Tracheal epithelial cell (primary cell): Measurements from ENCODE around the gene CYP2A7. TPM values are rescaled to one million over a fixed set of nuclear protein-coding genes. Genes with fewer than 3 reads are reported as not detected.

Experiments used
- total RNA-seq: library from RNA; depleted of rRNA; stranded (reverse); fragments of >200 nt; gene quantifications from 2 replicates; pipeline ENCODE4 v1.2.1, GENCODE V29; 2014

CYP2A7 gene, protein sequence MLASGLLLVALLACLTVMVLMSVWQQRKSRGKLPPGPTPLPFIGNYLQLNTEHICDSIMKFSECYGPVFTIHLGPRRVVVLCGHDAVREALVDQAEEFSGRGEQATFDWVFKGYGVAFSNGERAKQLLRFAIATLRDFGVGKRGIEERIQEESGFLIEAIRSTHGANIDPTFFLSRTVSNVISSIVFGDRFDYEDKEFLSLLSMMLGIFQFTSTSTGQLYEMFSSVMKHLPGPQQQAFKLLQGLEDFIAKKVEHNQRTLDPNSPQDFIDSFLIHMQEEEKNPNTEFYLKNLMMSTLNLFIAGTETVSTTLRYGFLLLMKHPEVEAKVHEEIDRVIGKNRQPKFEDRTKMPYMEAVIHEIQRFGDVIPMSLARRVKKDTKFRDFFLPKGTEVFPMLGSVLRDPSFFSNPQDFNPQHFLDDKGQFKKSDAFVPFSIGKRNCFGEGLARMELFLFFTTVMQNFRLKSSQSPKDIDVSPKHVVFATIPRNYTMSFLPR
- not detected in 2 replicates for total RNA-seq

GRCh38 chr19:40882062-40882461, at the start of gene CYP2A7:
Gene CYP2A7, minus strand, starts transcription at chr19:40882231. Its CDS starts 21 bp downstream, at chr19:40882210.

DNA sequence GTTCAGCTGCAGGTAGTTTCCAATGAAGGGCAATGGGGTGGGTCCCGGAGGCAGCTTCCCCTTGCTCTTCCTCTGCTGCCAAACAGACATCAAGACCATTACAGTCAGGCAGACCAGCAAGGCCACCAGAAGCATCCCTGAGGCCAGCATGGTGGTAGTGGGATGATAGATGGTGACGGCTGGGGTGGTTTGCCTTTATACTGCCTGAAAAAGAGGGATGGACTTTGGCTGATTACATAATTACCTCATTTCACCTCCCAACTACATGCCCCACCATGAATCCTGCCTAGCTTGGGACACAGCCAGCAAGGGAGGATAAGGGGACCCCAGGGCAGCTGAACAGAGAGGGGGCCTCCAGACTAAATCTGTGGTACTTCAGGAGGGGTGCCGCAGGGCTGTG, 31.8 kb downstream of the CYP2A7 start, which contains the start of gene CYP2A6:
Gene CYP2A6, minus strand, starts transcription at position 171 of the 400 bp plus-strand sequence. Its CDS starts 21 bp downstream, at position 150.

Other genes starting within 250 kb of the CYP2A7 start
- 13.9 and 16.9 TPM in 2 replicates for gene NUMBL, start 191.6 kb downstream of the CYP2A7 start, total RNA-seq
- gene COQ8B, start 165.3 kb downstream of the CYP2A7 start, total RNA-seq, result 21.4 and 26.9 TPM in 2 replicates
- 35.0 and 46.0 TPM in 2 replicates for gene ITPKC, start 165.1 kb downstream of the CYP2A7 start, total RNA-seq
- gene ACTMAP, start 131.8 kb downstream of the CYP2A7 start, total RNA-seq, result 0.24 and 0.43 TPM in 2 replicates
- gene SNRPA, start 131.0 kb downstream of the CYP2A7 start, total RNA-seq, result 15.9 and 18.3 TPM in 2 replicates
- gene MIA, start 106.7 kb downstream of the CYP2A7 start, total RNA-seq, result 0.24 and 0.64 TPM in 2 replicates
- gene RAB4B, start 104.0 kb downstream of the CYP2A7 start, total RNA-seq, result 5.3 and 8.0 TPM in 2 replicates
- 55.4 and 67.5 TPM in 2 replicates for gene EGLN2, start 83.0 kb downstream of the CYP2A7 start, total RNA-seq
- not detected in 2 replicates for gene CYP2A6, start 31.8 kb downstream of the CYP2A7 start, total RNA-seq
- under 0.01 TPM in 1 of 2 replicates, not detected in the other for gene CYP2B6, start 109.1 kb upstream of the CYP2A7 start, total RNA-seq
- gene CYP2A13, start 206.2 kb upstream of the CYP2A7 start, total RNA-seq, result not detected in 2 replicates
- gene CYP2F1, start 232.2 kb upstream of the CYP2A7 start, total RNA-seq, result not detected in 2 replicates